Calu3 (cell line): Measurements from ENCODE around the gene RAI1. TPM values are rescaled to one million over a fixed set of nuclear protein-coding genes. Genes with fewer than 3 reads are reported as not detected.

ENCODE experiments used
- BruUV-seq: library from RNA; stranded (reverse); fragments of 400-500 nt; replicated peaks from 2 replicates; lab custom pipeline; 2021; lab: Mats Ljungman, UMichigan
- CTCF ChIA-PET: fragments of 300-600 bp; sonication (Branson Sonifier 250); formaldehyde crosslinking; loops from one replicate; lab custom pipeline; 2022; ENCODE audit warnings: antibody characterized with exemption; lab: Charles Lee
- DNase-seq: peaks from one replicate; pipeline ENCODE4 v3.0.0; 2022
- H3K27ac Mint-ChIP-seq: one replicate; pipeline ENCODE4 v1.8.0; 2022; ENCODE audit warnings: mixed read lengths; ENCODE audit not compliant: unreplicated experiment
- H3K27me3 Mint-ChIP-seq: one replicate; pipeline ENCODE4 v1.8.0; 2022; ENCODE audit warnings: mixed read lengths; ENCODE audit not compliant: unreplicated experiment
- H3K36me3 Mint-ChIP-seq: one replicate; pipeline ENCODE4 v1.8.0; 2022; ENCODE audit warnings: mild to moderate bottlenecking, moderate library complexity, mixed read lengths; ENCODE audit not compliant: insufficient read depth, unreplicated experiment
- H3K4me1 Mint-ChIP-seq: one replicate; pipeline ENCODE4 v1.8.0; 2022; ENCODE audit warnings: mild to moderate bottlenecking, low read depth, mixed read lengths; ENCODE audit not compliant: unreplicated experiment
- H3K4me3 Mint-ChIP-seq: one replicate; pipeline ENCODE4 v1.8.0; 2022; ENCODE audit warnings: mild to moderate bottlenecking, low read depth, moderate library complexity, mixed read lengths; ENCODE audit not compliant: unreplicated experiment
- H3K9me3 Mint-ChIP-seq: one replicate; pipeline ENCODE4 v1.8.0; 2022; ENCODE audit warnings: low read depth, mixed read lengths; ENCODE audit not compliant: unreplicated experiment
- intact Hi-C: fragments of 100-400 bp; cut with micrococcal nuclease; formaldehyde crosslinking; loops from one replicate; pipeline ENCODE4 v1.10.0; 2022; ENCODE audit not compliant: unreplicated experiment
- total RNA-seq: library from RNA; stranded (reverse); gene quantifications from 2 replicates; pipeline ENCODE4 v1.2.3, GENCODE V29; 2022
- TF ChIP-seq, protein P1 (sequence below): fragments of 200-600 bp; IDR thresholded peaks from one replicate; pipeline ENCODE4 v1.8.0; 2022; ENCODE audit warnings: antibody characterized with exemption; ENCODE audit not compliant: unreplicated experiment

RAI1 gene
- total RNA-seq, 1 experiment from 2014 or later = 38.0 TPM

DNA sequence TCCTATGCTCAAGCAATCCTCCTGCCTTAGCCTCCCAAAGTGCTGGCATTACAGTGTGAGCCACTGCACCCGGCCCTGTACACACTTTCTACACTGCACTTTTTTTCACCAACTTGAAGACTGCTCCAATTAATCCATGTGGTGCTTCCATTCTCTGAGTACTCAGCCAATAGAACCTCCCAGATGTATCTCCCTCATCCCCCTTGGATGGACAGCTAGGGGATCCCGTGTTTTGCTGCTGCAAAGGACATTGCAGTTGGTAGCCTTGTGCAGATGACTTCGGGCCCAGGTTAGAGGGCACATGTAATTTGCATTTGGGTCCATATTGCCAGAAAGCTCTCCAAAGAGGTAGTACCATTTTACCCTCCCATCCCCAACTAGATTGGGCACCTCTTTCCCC, 95.6 kb downstream of the RAI1 start:
- intact Hi-C loops = no loop called here
- no peak for DNase-seq
- Mint-ChIP-seq H3K9me3 (no peaks in the 10 kb centered on the region), H3K27me3 (no peaks in the 10 kb centered on the region), H3K4me1 (peaks cover 20% of the 10 kb centered on the region), H3K4me3 (no peak overlapping the region), H3K27ac (no peak overlapping the region), H3K36me3 (peaks cover 17% of the 10 kb centered on the region)
- no TSS peak for BruUV-seq
- TF ChIP-seq, protein P1, sequence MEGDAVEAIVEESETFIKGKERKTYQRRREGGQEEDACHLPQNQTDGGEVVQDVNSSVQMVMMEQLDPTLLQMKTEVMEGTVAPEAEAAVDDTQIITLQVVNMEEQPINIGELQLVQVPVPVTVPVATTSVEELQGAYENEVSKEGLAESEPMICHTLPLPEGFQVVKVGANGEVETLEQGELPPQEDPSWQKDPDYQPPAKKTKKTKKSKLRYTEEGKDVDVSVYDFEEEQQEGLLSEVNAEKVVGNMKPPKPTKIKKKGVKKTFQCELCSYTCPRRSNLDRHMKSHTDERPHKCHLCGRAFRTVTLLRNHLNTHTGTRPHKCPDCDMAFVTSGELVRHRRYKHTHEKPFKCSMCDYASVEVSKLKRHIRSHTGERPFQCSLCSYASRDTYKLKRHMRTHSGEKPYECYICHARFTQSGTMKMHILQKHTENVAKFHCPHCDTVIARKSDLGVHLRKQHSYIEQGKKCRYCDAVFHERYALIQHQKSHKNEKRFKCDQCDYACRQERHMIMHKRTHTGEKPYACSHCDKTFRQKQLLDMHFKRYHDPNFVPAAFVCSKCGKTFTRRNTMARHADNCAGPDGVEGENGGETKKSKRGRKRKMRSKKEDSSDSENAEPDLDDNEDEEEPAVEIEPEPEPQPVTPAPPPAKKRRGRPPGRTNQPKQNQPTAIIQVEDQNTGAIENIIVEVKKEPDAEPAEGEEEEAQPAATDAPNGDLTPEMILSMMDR = no peak
- CTCF ChIA-PET = no interaction called here

DNA sequence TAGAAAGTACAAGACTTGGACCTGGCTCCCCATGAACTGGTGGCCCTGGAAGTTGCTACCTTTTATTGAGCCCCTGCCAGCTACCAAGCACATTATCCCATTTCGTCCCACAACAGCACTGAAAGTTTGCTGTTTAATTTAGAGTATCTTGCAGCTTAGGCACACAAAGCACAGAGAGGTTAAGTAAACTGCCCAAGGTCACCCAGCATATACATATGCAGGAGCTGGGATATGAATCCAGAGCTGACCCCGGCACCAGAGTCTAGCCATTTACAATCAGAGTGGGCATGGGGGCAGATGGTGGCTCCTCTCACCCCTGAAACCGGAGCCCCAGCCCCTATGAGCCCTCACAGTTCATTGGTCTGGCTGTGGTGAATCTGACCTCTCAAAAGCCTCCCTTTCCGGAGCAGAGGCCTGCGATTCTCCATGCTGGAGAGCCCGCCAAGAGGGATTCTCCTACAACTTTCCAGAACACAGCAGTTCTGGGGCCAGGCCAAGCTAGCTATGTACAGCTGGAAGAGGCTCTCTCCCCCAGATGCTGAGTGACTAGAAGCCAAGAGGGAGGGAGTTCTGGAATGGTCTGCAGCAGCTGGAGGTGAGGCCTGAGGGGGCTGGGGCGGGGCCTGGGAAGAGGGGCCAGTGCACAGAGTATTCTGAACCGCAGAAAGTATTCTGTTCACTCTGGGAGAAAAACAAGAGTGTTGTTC, 97.2 kb downstream of the RAI1 start:
- H3K36me3 Mint-ChIP-seq = peaks cover 17% of the 10 kb centered on the region
- H3K9me3 Mint-ChIP-seq = no peaks in the 10 kb centered on the region
- no peaks in the 10 kb centered on the region for H3K27me3 Mint-ChIP-seq
- intact Hi-C loops = no loop called here
- CTCF ChIA-PET = no interaction called here
- no TSS peak for BruUV-seq
- H3K4me3 Mint-ChIP-seq = no peak overlapping the region
- TF ChIP-seq, protein P1 = no peak
- no peak for DNase-seq
- H3K4me1 Mint-ChIP-seq = peaks cover 10% of the 10 kb centered on the region
- no peak overlapping the region for H3K27ac Mint-ChIP-seq

DNA sequence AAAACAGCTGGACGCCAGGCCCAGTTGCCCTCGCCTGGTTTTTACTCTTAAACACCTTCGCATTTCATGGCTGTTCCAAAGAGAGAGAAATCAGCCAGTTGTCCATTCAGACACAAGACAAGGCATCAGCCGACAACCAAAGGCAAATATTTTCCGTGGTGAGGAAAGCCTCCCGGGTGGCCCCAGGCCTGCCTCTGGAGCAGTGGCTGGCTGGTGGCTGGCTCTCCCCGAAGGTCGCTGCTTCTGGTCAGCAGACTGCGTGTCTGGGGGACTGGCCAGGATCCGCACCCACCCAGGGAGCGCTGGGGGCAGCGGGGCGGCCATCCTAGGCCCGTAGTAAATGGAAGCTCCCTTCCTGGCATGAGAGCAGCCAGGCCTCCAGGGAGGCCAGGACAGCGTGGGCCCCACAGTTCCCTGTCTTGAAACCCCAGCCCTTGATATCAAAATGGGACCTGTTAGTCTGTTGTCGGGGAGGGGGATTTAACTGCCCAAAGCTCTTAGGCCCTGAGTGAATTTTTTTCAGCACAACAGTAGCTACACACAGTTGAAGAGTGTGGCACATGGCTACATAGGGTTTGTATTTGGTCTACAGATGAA, 97.9 kb downstream of the RAI1 start:
- no peaks in the 10 kb centered on the region for H3K27me3 Mint-ChIP-seq
- no peak for DNase-seq
- H3K36me3 Mint-ChIP-seq = peaks cover 17% of the 10 kb centered on the region
- CTCF ChIA-PET = no interaction called here
- H3K4me1 Mint-ChIP-seq = peaks cover 17% of the 10 kb centered on the region
- intact Hi-C loops = no loop called here
- no peak overlapping the region for H3K27ac Mint-ChIP-seq
- TF ChIP-seq, protein P1 = no peak
- H3K4me3 Mint-ChIP-seq = no peak overlapping the region
- BruUV-seq = no TSS peak
- H3K9me3 Mint-ChIP-seq = no peaks in the 10 kb centered on the region

DNA sequence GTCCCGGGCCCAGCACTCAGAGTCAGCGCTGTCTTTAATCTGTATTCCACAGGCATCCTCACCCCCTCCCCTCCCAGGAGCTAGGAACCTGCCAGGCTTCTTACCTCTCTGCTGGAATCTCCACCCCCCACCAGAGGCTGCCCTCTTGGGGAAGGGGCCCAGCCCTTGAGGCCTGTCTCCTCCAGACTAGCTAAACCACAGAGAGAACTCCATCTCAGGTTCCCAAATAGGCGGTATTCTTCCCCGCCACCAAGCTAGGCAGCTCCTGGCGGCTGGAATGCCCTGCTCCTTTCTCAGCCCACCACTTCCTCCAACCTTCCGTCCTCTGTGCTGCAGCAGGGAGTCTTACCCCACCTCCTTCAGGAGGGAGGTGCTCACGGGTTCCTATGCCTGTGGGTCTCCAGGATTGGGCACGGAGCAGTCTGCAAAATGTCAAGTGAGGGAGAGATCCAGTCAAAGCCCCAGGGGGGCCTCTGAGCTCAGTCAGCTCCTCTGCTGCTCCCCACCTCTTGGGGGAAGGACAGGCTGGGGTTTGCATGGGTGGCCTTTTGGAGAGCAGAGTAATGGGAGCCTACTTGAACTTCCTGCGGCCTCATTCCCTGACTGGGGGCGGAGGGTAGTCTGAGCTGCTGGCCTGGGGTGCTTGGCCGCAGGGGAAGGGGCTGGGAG, 99.8 kb downstream of the RAI1 start:
- H3K4me3 Mint-ChIP-seq = peak overlapping the region; percentile 65
- BruUV-seq = no TSS peak
- TF ChIP-seq, protein P1 = no peak
- intact Hi-C loops = loop anchor here (10.0 kb wide), 1 partner anchor 46 kb away; no protein-coding TSS in a partner anchor
- peak; percentile 14 for DNase-seq
- CTCF ChIA-PET = no interaction called here
- peaks cover 17% of the 10 kb centered on the region for H3K36me3 Mint-ChIP-seq
- peaks cover 32% of the 10 kb centered on the region for H3K4me1 Mint-ChIP-seq
- H3K27me3 Mint-ChIP-seq = no peaks in the 10 kb centered on the region
- no peak overlapping the region for H3K27ac Mint-ChIP-seq
- no peaks in the 10 kb centered on the region for H3K9me3 Mint-ChIP-seq
